Tibial artery (tissue), 4 donors: ENCODE data around the gene NTRK2.

Experiments
- DNase-seq, 2 donors: peaks; one replicate each; pipeline ENCODE4 v3.0.0-alpha.2; 2019
- H3K27ac ChIP-seq, 2 donors: fragments of 200-600 bp; sonication (generic) in 1 of 2; 1 replicate in 1 of 2; 2 replicates in 1 of 2; pipeline ENCODE4 v1.5.1; 2018 to 2019; ENCODE audit warnings: mild to moderate bottlenecking in 1 of 2
- H3K27me3 ChIP-seq, 2 donors: fragments of 200-600 bp; sonication (generic) in 1 of 2; one replicate each; pipeline versions ENCODE4 v1.5.1 to v1.6.0; 2016 to 2019
- H3K36me3 ChIP-seq, 3 donors: fragments of 200-600 bp; sonication (generic) in 2 of 3; one replicate each; pipeline ENCODE4 v1.5.1; 2016 to 2019; ENCODE audit warnings: mild to moderate bottlenecking in 2 of 3
- H3K4me1 ChIP-seq, 4 donors: fragments of 200-600 bp; sonication (generic) in 2 of 4; 1 replicate in 3 of 4; 2 replicates in 1 of 4; pipeline ENCODE4 v1.5.1; 2016 to 2019
- H3K4me3 ChIP-seq, 2 donors: fragments of 200-600 bp; sonication (generic) in 1 of 2; 1 replicate in 1 of 2; 2 replicates in 1 of 2; pipeline ENCODE4 v1.5.1; 2018 to 2019; ENCODE audit warnings: mild to moderate bottlenecking in 2 of 2
- H3K9me3 ChIP-seq, 3 donors: fragments of 200-600 bp; sonication (generic) in 1 of 3; one replicate each; pipeline ENCODE4 v1.5.1; 2016 to 2019
- CTCF ChIP-seq, 2 experiments: fragments of 200-600 bp in 1 of 2; fragments of 450-650 bp in 1 of 2; IDR thresholded peaks; one replicate each; pipeline ENCODE4 v1.5.1; 2017 to 2019; ENCODE audit warnings: antibody characterized with exemption in 2 of 2, mild to moderate bottlenecking in 1 of 2, moderate library complexity in 1 of 2
- intact Hi-C: fragments of 100-400 bp; cut with DNase I; formaldehyde crosslinking; loops from one replicate; pipeline ENCODE4 v1.15.0; 2023; ENCODE audit warnings: low total_unique reads

The NTRK2 gene

GRCh38 chr9:84671586-84672521, 2.3 kb downstream of the NTRK2 start:
- intact Hi-C loops: loop anchor here (10.0 kb wide), 1 partner anchor 113 kb away; no protein-coding TSS in a partner anchor
- Histone ChIP-seq H3K4me1 (peaks cover 0 to 43% (median 14%) of the 10 kb centered on the region in 4 donors), H3K36me3 (no peaks in the 10 kb centered on the region), H3K4me3 (peak overlapping the region; percentile 64 to 91), H3K27me3 (no peaks in the 10 kb centered on the region), H3K9me3 (no peaks in the 10 kb centered on the region), H3K27ac (peak overlapping the region; percentile 91 to 92)
- TF ChIP-seq CTCF (IDR thresholded peaks at IDR 0.05): no peak
- DNase-seq: no peak

GRCh38 chr9:84673806-84674205, 4.3 kb downstream of the NTRK2 start:
- peak overlapping the region; percentile 64 to 91 for H3K4me3 ChIP-seq
- intact Hi-C loops: loop anchor here (10.0 kb wide), 1 partner anchor 111 kb away; no protein-coding TSS in a partner anchor
- no peaks in the 10 kb centered on the region for H3K36me3 ChIP-seq
- H3K27ac ChIP-seq: peak overlapping the region; percentile 91 to 92
- peaks cover 0 to 50% (median 14%) of the 10 kb centered on the region in 4 donors for H3K4me1 ChIP-seq
- no peaks in the 10 kb centered on the region for H3K9me3 ChIP-seq
- no peak for TF ChIP-seq CTCF (IDR thresholded peaks at IDR 0.05)
- H3K27me3 ChIP-seq: no peaks in the 10 kb centered on the region
- no peak for DNase-seq

- Histone ChIP-seq H3K36me3 (no peaks in the 10 kb centered on the region), H3K4me1 (peaks cover 0 to 50% (median 10%) of the 10 kb centered on the region in 4 donors), H3K4me3 (no peak overlapping the region), H3K27me3 (no peaks in the 10 kb centered on the region), H3K9me3 (no peaks in the 10 kb centered on the region), H3K27ac (no peak overlapping the region)
- intact Hi-C loops: loop anchor here (10.0 kb wide), 1 partner anchor 108 kb away; no protein-coding TSS in a partner anchor
- TF ChIP-seq CTCF (IDR thresholded peaks at IDR 0.05): no peak
- DNase-seq: no peak
Measured at GRCh38 chr9:84677080-84677479, 7.6 kb downstream of the NTRK2 start.

GRCh38 chr9:84679571-84679970, 10.0 kb downstream of the NTRK2 start:
- no peak overlapping the region for H3K27ac ChIP-seq
- no peaks in the 10 kb centered on the region for H3K9me3 ChIP-seq
- TF ChIP-seq CTCF (IDR thresholded peaks at IDR 0.05): no peak
- H3K4me1 ChIP-seq: peaks cover 0 to 29% (median 8%) of the 10 kb centered on the region in 4 donors
- H3K4me3 ChIP-seq: no peak overlapping the region
- no peaks in the 10 kb centered on the region for H3K36me3 ChIP-seq
- no peak for DNase-seq
- intact Hi-C loops: loop anchor here (10.0 kb wide), 1 partner anchor 105 kb away; no protein-coding TSS in a partner anchor
- H3K27me3 ChIP-seq: no peaks in the 10 kb centered on the region

GRCh38 chr9:84681516-84682285, 12.2 kb downstream of the NTRK2 start:
- Histone ChIP-seq H3K36me3 (no peaks in the 10 kb centered on the region), H3K4me3 (no peak overlapping the region), H3K27ac (no peak overlapping the region), H3K9me3 (no peaks in the 10 kb centered on the region), H3K4me1 (peaks cover 0 to 8% (median 4%) of the 10 kb centered on the region in 4 donors), H3K27me3 (no peaks in the 10 kb centered on the region)
- no peak for TF ChIP-seq CTCF (IDR thresholded peaks at IDR 0.05)
- intact Hi-C loops: no loop called here
- no peak for DNase-seq
